A549 (cell line): ENCODE results near the gene MX2. TPM values are rescaled to one million over a fixed set of nuclear protein-coding genes. Genes with fewer than 3 reads are reported as not detected.

ENCODE experiments used
- ATAC-seq, 2 experiments: fragments of 200-7000 bp in 1 of 2; fragments of >200 bp in 1 of 2; cut with Nextera tagmentation in 1 of 2; cut with Tn5 transposase in 1 of 2; 3 replicates each; pipeline versions ENCODE4 v1.8.0 to v1.9.1; 2018 to 2020; ENCODE audit warnings: mild to moderate bottlenecking in 1 of 2, moderate library complexity in 1 of 2
- CTCF ChIA-PET: fragments of 300-600 bp; sonication (Branson Sonifier 250); formaldehyde crosslinking; extraction: SDS; loops from one replicate; lab custom pipeline; 2021; ENCODE audit warnings: antibody characterized with exemption, inconsistent platforms; lab: Yijun Ruan, JAX
- POLR2A ChIA-PET: fragments of 350-600 bp; formaldehyde crosslinking; extraction: SDS; loops from one replicate; lab custom pipeline; 2021; ENCODE audit warnings: antibody characterized with exemption, inconsistent platforms; lab: Yijun Ruan, JAX
- DNase-seq, 2 experiments: peaks; one replicate each; pipeline versions ENCODE4 v3.0.0 to v3.0.0-alpha.2; 2011 to 2016; ENCODE audit warnings: low read depth in 1 of 2, low spot score in 1 of 2
- FAIRE-seq: peaks from 2 replicates; lab custom pipeline; 2011; peaks lifted over from hg19 to GRCh38; lab: Jason Lieb, UNC
- H3K27ac ChIP-seq, 2 experiments: fragments of >200 bp; sonication (Bioruptor Twin); formaldehyde crosslinking; 3 replicates each; pipeline ENCODE4 v1.5.1; 2016 to 2017
- H3K4me1 ChIP-seq: fragments of >200 bp; sonication (Bioruptor Twin); formaldehyde crosslinking; 3 replicates; pipeline ENCODE4 v1.6.1; 2016
- H3K4me2 ChIP-seq: fragments of >200 bp; sonication (Bioruptor Twin); formaldehyde crosslinking; 3 replicates; pipeline ENCODE4 v1.6.1; 2016
- H3K4me3 ChIP-seq: fragments of >200 bp; sonication (Bioruptor Twin); formaldehyde crosslinking; 3 replicates; pipeline ENCODE4 v1.5.1; 2016
- H3K9me3 ChIP-seq: fragments of >200 bp; sonication (Bioruptor Twin); formaldehyde crosslinking; 3 replicates; pipeline ENCODE4 v1.6.1; 2016
- EHF ChIP-seq: fragments of 250-450 bp; sonication (Bioruptor Pico); IDR thresholded peaks from 2 replicates; pipeline ENCODE4 v1.5.0; 2020; ENCODE audit warnings: mild to moderate bottlenecking
- ELK1 ChIP-seq: fragments of 150-350 bp; IDR thresholded peaks from 2 replicates; pipeline ENCODE4 v1.6.1; 2014; ENCODE audit warnings: low read depth, mild to moderate bottlenecking, low read length
- FOSB ChIP-seq: fragments of 250-450 bp; sonication (Bioruptor Pico); IDR thresholded peaks from 2 replicates; pipeline ENCODE4 v1.5.0; 2020; ENCODE audit warnings: mild to moderate bottlenecking, moderate library complexity
- GATA3 ChIP-seq: IDR thresholded peaks from 2 replicates; pipeline ENCODE4 v1.6.1; 2012; ENCODE audit warnings: borderline replicate concordance
- HDAC2 ChIP-seq: fragments of 200-600 bp; sonication (generic); IDR thresholded peaks from 2 replicates; pipeline ENCODE4 v1.6.1; 2016
- HEYL ChIP-seq: fragments of 250-450 bp; sonication (Bioruptor Pico); IDR thresholded peaks from 2 replicates; pipeline ENCODE4 v1.8.0; 2021; ENCODE audit warnings: mild to moderate bottlenecking, moderate library complexity
- HOXA7 ChIP-seq: fragments of 250-450 bp; sonication (Bioruptor Pico); IDR thresholded peaks from 2 replicates; pipeline ENCODE4 v1.5.0; 2020; ENCODE audit warnings: mild to moderate bottlenecking, moderate library complexity
- HOXB13 ChIP-seq: fragments of 250-450 bp; sonication (Bioruptor Pico); IDR thresholded peaks from 2 replicates; pipeline ENCODE4 v1.5.0; 2020; ENCODE audit warnings: low read depth, mild to moderate bottlenecking, moderate library complexity
- JUN ChIP-seq, 2 experiments: fragments of >200 bp; sonication (Bioruptor Twin); formaldehyde crosslinking; IDR thresholded peaks; 2 replicates in 1 of 2; 3 replicates in 1 of 2; pipeline ENCODE4 v1.6.1; 2016 to 2017
- JUNB ChIP-seq: fragments of >200 bp; sonication (Bioruptor Twin); formaldehyde crosslinking; IDR thresholded peaks from 2 replicates; pipeline ENCODE4 v1.6.1; 2016
- KDM1A ChIP-seq: fragments of 200-600 bp; sonication (generic); IDR thresholded peaks from 2 replicates; pipeline ENCODE4 v1.6.1; 2016; ENCODE audit warnings: low read depth, mild to moderate bottlenecking
- KDM5A ChIP-seq: fragments of 200-600 bp; sonication (generic); IDR thresholded peaks from 2 replicates; pipeline ENCODE4 v1.6.1; 2016; ENCODE audit warnings: antibody characterized with exemption, mild to moderate bottlenecking
- MYC ChIP-seq: IDR thresholded peaks from 2 replicates; pipeline ENCODE4 v1.6.1; 2012; ENCODE audit warnings: mild to moderate bottlenecking, inconsistent platforms, low read length, improper control_type of control experiment, borderline replicate concordance
- NFE2L2 ChIP-seq: fragments of 150-350 bp; conservative IDR thresholded peaks from 2 replicates; pipeline ENCODE4 v1.6.1; 2014; ENCODE audit warnings: low read length
- RCOR1 ChIP-seq: fragments of 150-350 bp; IDR thresholded peaks from 2 replicates; pipeline ENCODE4 v1.6.1; 2014; ENCODE audit warnings: antibody characterized with exemption, low read length, low read depth
- RNF2 ChIP-seq: fragments of 200-600 bp; sonication (generic); IDR thresholded peaks from 2 replicates; pipeline ENCODE4 v1.6.1; 2016; ENCODE audit warnings: low read depth, mild to moderate bottlenecking, antibody characterized with exemption, moderate library complexity, borderline replicate concordance
- SMC3 ChIP-seq: fragments of >200 bp; sonication (Bioruptor Twin); formaldehyde crosslinking; IDR thresholded peaks from 3 replicates; pipeline ENCODE4 v1.6.1; 2018; ENCODE audit warnings: inconsistent platforms
- ZFP36 ChIP-seq: fragments of 450-650 bp; IDR thresholded peaks from 2 replicates; pipeline ENCODE4 v1.6.1; 2014; ENCODE audit warnings: borderline replicate concordance; ENCODE audit not compliant: partially characterized antibody
- WGBS: methylation state at CpG from one replicate; pipeline ENCODE4 v1.1.6; 2017; ENCODE audit errors: missing lambda C conversion rate; 5-methylcytosine and 5-hydroxymethylcytosine counted together
- polyA plus RNA-seq, 4 experiments: library from polyadenylated mRNA; depleted of rRNA in 3 of 4; stranded (reverse); fragments of >200 nt; fragmentation: RNase III in 1 of 4; extraction: RNeasy Plus Mini Kit Qiagen cat#74134 plus additional on column Dnase treatment in 1 of 4; gene quantifications; 2 replicates in 3 of 4; 3 replicates in 1 of 4; pipeline ENCODE4 v1.2.3, GENCODE V29; 2011 to 2017
- TF ChIP-seq, protein P1 (sequence below): fragments of >200 bp; sonication (Bioruptor Twin); formaldehyde crosslinking; IDR thresholded peaks from 2 replicates; pipeline ENCODE4 v1.6.1; 2016
- TF ChIP-seq, protein P2 (sequence below): fragments of >200 bp; sonication (Bioruptor Twin); formaldehyde crosslinking; IDR thresholded peaks from 3 replicates; pipeline ENCODE4 v1.5.1; 2016
- TF ChIP-seq, protein P3 (sequence below): fragments of 250-450 bp; sonication (Bioruptor Pico); IDR thresholded peaks from 2 replicates; pipeline ENCODE4 v1.5.0; 2021; ENCODE audit warnings: mild to moderate bottlenecking, moderate library complexity, borderline replicate concordance

MX2 gene
- polyA plus RNA-seq, 2 of the 4 experiments (the other 2 are of a cell fraction) = not detected

- ATAC-seq (no peak), DNase-seq (no peak), FAIRE-seq (no peak)
- Histone ChIP-seq H3K4me2 (no peak overlapping the region), H3K4me3 (no peak overlapping the region), H3K27ac (no peak overlapping the region), H3K4me1 (peaks cover 12% of the 10 kb centered on the region; the same call in 2 of the 3 replicates), H3K9me3 (no peaks in the 10 kb centered on the region)
- WGBS = 85% methylated on average over 15 of the region's 15 CpGs
- no peak for TF ChIP-seq GATA3
- TF ChIP-seq HOXA7 (CRISPR knock-in tag) = no peak
- no peak for TF ChIP-seq JUN (IDR thresholded peaks at IDR 0.05)
- TF ChIP-seq FOSB (CRISPR knock-in tag) = no peak
- TF ChIP-seq, protein P1, sequence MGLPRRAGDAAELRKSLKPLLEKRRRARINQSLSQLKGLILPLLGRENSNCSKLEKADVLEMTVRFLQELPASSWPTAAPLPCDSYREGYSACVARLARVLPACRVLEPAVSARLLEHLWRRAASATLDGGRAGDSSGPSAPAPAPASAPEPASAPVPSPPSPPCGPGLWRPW = no peak
- TF ChIP-seq MYC = no peak
- ChIA-PET CTCF (interaction anchor here (0.6 to 1.0 kb wide), 2 partner anchors 24 to 85 kb away, joined by 3 read pairs; no protein-coding TSS in a partner anchor), POLR2A (no interaction called here)
These were observed 6.3 kb downstream of the MX2 start for GRCh38 chr21:41367945-41368734.

GRCh38 chr21:41368735-41369104 is 6.9 kb downstream of the MX2 start:
- Histone ChIP-seq H3K4me1 (peaks cover 12% of the 10 kb centered on the region; the same call in 2 of the 3 replicates), H3K9me3 (no peaks in the 10 kb centered on the region), H3K4me2 (no peak overlapping the region), H3K4me3 (no peak overlapping the region), H3K27ac (no peak overlapping the region)
- DNase-seq (no peak), ATAC-seq (no peak), FAIRE-seq (no peak)
- ChIA-PET CTCF (no interaction called here), POLR2A (no interaction called here)
- no peak for TF ChIP-seq HEYL (CRISPR knock-in tag)
- TF ChIP-seq, protein P1 = no peak
- no peak for TF ChIP-seq ZFP36
- TF ChIP-seq NFE2L2 = no peak
- TF ChIP-seq HOXB13 (CRISPR knock-in tag) = no peak
- TF ChIP-seq SMC3 = no peak
- TF ChIP-seq JUNB = no peak
- no peak for TF ChIP-seq KDM1A
- no peak for TF ChIP-seq MYC
- TF ChIP-seq RCOR1 = no peak
- TF ChIP-seq RNF2 = no peak
- TF ChIP-seq, protein P2, sequence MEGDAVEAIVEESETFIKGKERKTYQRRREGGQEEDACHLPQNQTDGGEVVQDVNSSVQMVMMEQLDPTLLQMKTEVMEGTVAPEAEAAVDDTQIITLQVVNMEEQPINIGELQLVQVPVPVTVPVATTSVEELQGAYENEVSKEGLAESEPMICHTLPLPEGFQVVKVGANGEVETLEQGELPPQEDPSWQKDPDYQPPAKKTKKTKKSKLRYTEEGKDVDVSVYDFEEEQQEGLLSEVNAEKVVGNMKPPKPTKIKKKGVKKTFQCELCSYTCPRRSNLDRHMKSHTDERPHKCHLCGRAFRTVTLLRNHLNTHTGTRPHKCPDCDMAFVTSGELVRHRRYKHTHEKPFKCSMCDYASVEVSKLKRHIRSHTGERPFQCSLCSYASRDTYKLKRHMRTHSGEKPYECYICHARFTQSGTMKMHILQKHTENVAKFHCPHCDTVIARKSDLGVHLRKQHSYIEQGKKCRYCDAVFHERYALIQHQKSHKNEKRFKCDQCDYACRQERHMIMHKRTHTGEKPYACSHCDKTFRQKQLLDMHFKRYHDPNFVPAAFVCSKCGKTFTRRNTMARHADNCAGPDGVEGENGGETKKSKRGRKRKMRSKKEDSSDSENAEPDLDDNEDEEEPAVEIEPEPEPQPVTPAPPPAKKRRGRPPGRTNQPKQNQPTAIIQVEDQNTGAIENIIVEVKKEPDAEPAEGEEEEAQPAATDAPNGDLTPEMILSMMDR = no peak
- TF ChIP-seq ELK1 = no peak
- TF ChIP-seq JUN (IDR thresholded peaks at IDR 0.05) = no peak
- no peak for TF ChIP-seq FOSB (CRISPR knock-in tag)
- TF ChIP-seq KDM5A = no peak
- no peak for TF ChIP-seq HDAC2
- TF ChIP-seq, protein P3, sequence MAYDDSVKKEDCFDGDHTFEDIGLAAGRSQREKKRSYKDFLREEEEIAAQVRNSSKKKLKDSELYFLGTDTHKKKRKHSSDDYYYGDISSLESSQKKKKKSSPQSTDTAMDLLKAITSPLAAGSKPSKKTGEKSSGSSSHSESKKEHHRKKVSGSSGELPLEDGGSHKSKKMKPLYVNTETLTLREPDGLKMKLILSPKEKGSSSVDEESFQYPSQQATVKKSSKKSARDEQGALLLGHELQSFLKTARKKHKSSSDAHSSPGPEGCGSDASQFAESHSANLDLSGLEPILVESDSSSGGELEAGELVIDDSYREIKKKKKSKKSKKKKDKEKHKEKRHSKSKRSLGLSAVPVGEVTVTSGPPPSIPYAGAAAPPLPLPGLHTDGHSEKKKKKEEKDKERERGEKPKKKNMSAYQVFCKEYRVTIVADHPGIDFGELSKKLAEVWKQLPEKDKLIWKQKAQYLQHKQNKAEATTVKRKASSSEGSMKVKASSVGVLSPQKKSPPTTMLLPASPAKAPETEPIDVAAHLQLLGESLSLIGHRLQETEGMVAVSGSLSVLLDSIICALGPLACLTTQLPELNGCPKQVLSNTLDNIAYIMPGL (CRISPR knock-in tag) = no peak
- TF ChIP-seq EHF (CRISPR knock-in tag) = no peak
- no peak for TF ChIP-seq GATA3
- 94% methylated on average over 3 of the region's 4 CpGs for WGBS
